HG02852 (cell line): ENCODE results near the gene TLE7.

Experiments used
- ATAC-seq: cut with Tn5 transposase; IDR thresholded peaks from one replicate; pipeline ENCODE4 v1.9.1; 2021; ENCODE audit warnings: mild to moderate bottlenecking, moderate library complexity; ENCODE audit not compliant: unreplicated experiment

Gene TLE7

GRCh38 chr16:71442051-71442440 is at the start of gene TLE7:
TLE7 (minus strand) TSS chr16:71442054; CDS start chr16:71433324, 8,730 bp downstream.
- no peak for ATAC-seq

- no peak for ATAC-seq
Measured at GRCh38 chr16:71491054-71491453, 49.2 kb upstream of the TLE7 start.

GRCh38 chr16:71490361-71490760 is 48.5 kb upstream of the TLE7 start:
- no peak for ATAC-seq

DNA sequence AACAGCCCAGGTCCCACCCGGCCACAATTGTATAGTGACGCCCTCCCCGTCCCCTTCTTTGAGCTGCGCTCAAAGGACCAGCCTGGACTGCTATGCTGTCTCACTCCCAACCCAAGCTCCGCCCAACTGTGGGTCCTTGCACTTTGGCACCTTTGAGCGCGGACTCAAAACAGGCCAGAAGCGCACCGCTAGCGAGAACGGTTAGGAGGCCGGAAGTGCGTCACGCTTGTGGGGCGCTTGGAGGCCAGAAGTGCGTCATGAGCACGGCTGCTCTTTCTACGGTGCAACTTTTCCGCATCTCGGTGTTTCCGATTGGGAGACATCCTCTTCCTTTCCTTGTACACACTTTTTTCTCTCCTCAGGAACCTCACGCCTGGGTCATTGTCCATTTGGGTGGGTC is 47.3 kb upstream of the TLE7 start, which contains the start of gene ZNF19:
Gene ZNF19 (minus strand): TSS at position 203 of the 400 bp plus-strand sequence. CDS start 7,210 bp downstream, outside the sequence.
- no peak for ATAC-seq

DNA sequence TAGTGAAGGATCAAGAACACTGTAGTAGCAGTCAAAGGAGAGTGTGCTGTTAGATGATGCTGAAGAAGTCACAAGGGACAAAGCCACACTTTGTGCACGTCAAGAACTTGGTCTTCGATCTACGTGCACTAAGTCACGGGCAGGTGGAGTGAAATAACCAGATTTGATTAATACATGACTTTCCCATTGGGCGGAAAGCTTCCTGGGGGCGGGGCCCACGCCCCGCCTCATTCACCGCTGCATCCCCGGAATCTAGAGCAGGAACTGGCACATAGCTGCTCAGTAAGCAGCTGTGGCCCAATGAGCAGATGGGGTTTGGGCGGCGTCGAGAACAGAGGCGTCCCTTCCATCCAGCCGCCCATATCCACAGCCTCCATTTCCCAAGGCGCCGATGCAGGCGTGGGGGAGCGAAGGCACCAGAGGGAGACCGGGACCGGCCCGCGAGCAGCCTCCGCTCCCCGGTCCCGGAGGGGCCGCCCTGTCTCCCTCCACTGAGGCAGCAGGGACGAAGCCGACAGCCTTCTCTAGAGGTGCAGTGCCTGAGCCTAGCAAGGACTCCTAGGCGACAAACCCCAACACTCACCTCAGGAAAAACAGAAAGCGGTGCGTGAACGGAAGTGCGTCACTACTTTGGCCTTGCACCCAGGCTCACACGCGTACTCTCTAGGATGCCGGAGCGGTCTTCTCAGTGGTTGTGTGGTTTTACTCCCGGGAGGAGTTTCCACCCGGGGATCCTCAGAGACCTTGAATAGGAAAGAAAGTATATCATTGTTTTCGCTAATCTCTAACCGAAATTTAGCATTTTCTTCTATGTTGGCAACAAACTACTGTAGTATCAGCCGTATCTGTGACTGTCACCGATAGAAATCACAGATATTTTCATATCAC is 42.4 kb upstream of the TLE7 start:
- ATAC-seq: peak; percentile 92

GRCh38 chr16:71482569-71482968 is 40.7 kb upstream of the TLE7 start:
- ATAC-seq: no peak

GRCh38 chr16:71480956-71481355 is 39.1 kb upstream of the TLE7 start:
- ATAC-seq: no peak

GRCh38 chr16:71479420-71479819 is 37.6 kb upstream of the TLE7 start:
- ATAC-seq: no peak

GRCh38 chr16:71476457-71477124 is 34.7 kb upstream of the TLE7 start:
- ATAC-seq: no peak

- no peak for ATAC-seq
Measured at GRCh38 chr16:71474864-71475263, 33.0 kb upstream of the TLE7 start.

GRCh38 chr16:71473891-71474290 is 32.0 kb upstream of the TLE7 start:
- ATAC-seq: no peak

DNA sequence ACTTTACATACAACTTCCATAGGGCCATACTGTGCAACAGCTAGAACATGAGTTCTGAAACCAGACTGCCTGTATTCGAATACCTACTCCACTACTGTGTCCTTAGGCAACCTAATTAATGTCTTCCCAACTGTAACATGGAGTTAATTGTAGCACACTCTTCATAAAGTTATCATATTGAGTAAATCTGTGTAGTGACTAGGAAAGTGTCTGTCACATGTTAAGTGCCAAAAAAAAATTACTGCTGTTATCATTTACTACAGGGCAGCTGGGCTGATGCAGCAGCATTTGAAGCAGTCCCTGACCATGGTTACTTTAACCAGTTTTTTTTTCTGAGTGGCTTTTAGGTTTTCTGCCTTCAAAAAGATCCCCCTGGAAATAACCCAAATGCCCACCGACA is 31.1 kb upstream of the TLE7 start:
- no peak for ATAC-seq

GRCh38 chr16:71472051-71472450 is 30.2 kb upstream of the TLE7 start:
- ATAC-seq: no peak

- ATAC-seq: no peak
Measured at GRCh38 chr16:71467810-71468209, 26.0 kb upstream of the TLE7 start.

DNA sequence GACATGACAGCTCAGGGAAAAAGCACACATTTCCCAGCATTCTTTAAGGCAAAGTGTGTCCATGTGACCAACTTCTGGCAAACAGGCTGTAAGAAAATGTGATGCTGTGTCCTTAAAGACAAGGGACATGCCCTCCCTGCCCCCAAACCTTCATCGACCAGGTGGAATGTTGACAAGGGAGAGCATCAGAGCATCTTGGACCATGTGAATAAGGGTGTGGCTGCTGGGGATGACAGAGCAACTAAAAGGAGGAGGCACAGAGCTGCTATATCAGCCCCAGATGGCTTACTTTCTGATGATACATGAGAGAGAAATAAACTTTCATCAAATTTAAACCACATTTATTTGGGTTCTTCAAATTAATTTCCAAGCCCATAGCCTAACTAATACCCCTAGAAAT is 22.4 kb upstream of the TLE7 start:
- no peak for ATAC-seq

GRCh38 chr16:71461686-71462648 is 20.1 kb upstream of the TLE7 start, which contains the start of gene ZNF23:
ZNF23 (minus strand) TSS chr16:71462247; CDS start chr16:71456796, 5,451 bp downstream.
- ATAC-seq: peak; percentile 96

DNA sequence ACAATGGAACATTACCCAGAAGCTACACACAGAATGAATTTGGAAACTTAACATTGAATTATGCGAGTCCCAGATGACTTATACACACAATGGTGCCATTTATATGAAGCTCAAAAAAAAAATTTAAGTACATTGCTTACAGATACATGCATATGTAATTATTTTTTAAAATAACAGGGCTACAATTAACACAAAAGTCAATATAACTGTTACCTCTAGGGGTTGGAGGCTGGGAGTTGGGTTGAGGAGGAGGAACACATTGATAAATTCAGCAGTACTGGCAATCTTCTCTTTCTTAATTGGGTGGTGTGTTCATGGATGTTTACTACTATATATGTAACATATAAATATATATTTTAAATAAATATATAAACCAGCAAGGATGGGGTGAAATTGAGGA is 19.1 kb upstream of the TLE7 start:
- ATAC-seq: no peak

DNA sequence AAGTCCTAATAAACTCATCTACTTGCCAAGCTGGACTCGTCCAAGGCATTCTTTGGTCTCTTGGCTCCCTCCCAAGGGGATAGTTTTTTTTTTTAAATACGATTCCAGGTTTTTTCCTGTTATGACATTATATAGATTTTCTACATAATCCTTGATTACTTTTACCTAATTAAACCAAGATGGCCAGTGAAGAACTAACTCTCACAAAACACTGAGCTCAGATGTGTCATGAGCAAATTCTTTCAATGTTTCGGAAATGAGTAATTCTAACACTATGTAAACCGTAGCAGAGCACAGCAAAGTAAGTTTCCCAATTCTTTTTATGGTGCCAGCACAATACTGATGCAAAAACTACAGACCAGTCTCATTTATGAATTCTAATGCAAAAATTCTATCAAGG is 18.4 kb upstream of the TLE7 start:
- no peak for ATAC-seq

DNA sequence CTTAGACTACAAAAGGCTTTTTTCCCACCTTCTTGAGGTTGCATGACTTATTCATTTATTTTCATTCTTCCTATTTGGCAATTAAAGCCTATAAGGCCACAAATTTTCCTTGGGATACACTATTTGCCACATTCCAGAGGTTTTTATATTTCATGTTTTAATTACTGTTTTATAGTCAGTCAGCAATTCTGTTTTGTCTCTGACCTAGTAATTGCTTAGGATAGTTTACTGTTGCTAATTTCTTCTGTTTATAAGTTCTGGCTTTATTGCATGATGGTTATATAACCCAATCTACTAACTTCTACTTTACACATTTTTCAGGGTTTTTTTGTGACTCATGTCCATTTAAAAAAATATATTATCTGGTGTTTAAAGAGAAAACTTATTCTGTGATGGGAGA is 17.7 kb upstream of the TLE7 start:
- no peak for ATAC-seq

GRCh38 chr16:71456801-71457200 is 14.9 kb upstream of the TLE7 start:
- no peak for ATAC-seq

GRCh38 chr16:71453036-71453435 is 11.2 kb upstream of the TLE7 start:
- no peak for ATAC-seq
